HG02623 (cell line): ENCODE results near the gene CD93.

Experiments
- ATAC-seq: cut with Tn5 transposase; IDR thresholded peaks from one replicate; pipeline ENCODE4 v1.9.1; 2021; ENCODE audit warnings: moderate library complexity; ENCODE audit not compliant: unreplicated experiment

CD93 gene

DNA sequence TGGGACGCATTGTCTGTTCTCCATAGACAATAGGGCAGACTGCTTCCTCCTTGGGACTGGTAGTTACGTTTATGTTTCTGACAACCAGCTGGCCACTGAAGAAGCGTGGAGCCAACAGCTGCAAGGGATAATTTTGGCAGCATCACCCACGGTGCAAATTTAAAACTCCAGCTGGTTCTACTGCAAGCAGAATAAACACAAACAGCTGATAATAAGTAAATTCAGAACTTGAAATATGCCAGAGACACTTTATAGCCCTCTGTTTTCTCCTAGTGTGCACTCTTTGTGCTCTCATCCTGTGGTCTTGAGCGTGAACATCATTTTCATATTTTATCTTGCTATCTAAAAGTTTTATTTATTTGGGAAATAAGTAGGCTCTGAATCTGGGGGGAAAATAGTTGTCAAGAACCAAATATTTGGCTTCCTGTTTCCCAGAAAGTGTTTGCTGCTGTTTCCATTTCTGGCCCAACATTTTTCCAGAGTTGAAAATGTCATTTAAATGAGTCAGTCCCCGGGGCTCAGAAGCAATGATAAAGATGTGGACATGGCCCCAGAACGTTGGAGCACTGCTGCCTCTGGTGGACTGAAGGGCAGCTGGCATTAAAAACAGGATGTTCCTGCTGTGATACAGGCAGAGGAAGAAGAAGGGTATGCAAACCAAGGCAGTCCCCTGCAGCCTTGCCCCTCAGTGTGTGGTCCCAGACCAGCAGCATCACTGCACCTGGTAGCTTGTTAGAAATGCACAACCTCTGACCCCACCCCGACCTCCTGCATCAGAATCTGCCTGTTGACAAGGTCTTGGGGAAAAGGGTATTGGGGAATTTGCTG lies 24.2 kb downstream of the CD93 start:
- no peak for ATAC-seq

DNA sequence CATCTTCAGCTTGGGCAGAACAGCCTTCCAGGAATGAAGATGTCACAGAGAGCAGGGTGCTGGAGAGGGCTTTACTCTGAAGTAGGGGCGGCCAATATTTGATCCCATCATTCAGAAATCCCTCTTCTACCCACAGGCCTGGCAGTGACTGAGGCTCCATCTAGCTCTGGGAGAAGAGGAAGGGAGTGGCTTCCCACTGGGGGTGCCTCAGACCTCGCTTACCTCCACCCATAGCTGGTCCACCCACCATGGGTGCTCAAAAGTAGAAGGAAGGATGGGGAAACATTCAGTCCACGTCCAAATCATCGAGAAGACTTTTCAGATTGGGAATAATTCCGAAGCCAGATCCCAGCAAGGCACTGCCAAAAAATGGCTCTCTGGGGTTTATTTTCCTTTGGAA lies 24.9 kb downstream of the CD93 start:
- ATAC-seq: no peak

DNA sequence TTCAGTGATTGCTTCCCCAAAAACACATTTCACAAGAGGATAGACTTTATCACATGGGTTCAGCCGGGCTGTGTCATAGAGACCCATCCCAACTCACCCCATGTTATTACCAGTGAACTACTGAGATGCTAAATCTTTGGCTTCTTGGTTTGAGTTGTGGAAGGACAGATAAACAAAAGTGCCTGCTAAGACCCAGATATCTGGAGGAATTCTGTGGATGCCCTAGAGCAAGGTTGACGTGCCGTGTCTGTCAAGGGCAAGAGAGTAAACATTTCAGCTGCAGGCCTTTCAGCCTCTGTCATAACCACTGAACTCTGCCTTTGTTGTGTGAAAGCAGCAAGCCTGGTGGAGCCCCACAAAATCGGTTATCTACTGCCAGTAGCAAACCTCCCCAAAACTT lies 25.5 kb downstream of the CD93 start:
- no peak for ATAC-seq

DNA sequence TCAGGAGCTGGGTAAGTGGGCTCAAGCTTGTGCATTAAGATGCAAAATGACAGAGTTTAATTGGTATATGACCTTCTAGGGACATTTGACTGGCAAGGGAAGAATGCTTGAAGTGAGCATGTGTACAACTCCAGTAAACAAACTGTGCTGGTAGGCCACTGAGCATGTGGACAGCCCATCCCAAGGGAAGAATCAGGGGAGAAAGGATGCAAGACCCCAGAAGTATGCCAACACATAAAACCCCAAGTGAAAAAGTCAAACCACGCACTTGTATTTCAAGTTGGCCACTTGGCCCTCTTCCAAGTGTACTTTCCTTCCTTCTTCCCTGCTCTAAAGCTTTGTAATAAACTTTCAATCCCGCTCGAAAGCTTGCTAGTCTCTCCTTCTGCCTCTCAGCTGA lies 26.3 kb downstream of the CD93 start:
- ATAC-seq: no peak

DNA sequence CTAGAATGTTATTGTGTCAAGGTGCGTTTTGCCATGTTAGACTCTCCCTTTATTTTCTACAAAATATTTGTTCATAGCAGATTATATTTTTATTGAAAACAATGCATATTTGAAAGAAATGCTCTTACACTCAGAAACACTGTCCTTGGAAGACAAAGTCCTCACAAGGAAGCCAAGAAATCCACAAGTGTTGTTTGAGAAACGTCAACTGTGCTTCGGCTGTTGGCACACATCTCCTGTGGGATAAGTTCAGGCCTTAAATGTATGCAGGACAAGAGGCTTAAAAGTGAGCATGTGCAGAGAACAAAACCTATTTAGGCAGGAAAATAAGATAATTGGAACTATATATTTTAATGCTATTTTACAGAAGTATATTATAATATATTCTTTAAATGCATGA lies 27.1 kb downstream of the CD93 start:
- no peak for ATAC-seq

DNA sequence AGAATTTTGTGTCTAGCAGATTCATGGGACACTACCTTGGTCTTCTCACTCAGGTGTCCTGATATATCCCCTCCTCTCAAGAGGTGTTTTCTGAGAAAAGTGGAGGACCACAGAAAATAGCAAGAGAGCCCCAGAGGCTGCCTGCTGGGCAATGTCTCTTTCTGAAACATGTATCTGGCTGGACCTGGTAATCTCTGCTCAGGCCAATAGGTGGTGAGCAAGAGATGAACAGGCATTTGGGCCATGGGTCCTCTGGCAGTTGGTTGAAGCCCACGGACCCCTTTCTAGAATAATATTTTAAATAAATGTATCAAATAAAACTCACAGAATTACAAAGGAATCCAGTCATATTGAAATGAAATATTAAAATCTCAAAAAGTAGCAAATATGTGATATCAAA lies 27.9 kb downstream of the CD93 start:
- no peak for ATAC-seq

DNA sequence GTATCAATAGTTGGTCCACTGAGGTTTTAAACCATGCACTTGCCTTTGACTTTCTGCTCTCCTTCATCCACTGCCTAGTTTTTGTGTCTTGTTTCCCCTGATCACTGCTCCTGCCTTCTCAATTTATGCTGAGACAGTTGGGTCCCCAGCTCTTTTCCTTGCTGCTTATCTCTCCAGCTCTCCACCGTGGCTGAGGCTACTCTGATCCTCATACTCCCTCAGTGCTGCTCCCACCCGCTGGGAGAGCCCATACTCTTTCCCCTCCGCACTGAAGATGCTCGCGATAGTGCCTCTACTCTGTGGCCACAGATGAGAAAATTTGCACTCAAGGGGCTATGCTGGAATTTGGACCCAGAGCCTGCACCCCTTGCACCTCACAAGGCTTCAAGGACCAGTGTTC lies 33.2 kb downstream of the CD93 start:
- ATAC-seq: no peak

DNA sequence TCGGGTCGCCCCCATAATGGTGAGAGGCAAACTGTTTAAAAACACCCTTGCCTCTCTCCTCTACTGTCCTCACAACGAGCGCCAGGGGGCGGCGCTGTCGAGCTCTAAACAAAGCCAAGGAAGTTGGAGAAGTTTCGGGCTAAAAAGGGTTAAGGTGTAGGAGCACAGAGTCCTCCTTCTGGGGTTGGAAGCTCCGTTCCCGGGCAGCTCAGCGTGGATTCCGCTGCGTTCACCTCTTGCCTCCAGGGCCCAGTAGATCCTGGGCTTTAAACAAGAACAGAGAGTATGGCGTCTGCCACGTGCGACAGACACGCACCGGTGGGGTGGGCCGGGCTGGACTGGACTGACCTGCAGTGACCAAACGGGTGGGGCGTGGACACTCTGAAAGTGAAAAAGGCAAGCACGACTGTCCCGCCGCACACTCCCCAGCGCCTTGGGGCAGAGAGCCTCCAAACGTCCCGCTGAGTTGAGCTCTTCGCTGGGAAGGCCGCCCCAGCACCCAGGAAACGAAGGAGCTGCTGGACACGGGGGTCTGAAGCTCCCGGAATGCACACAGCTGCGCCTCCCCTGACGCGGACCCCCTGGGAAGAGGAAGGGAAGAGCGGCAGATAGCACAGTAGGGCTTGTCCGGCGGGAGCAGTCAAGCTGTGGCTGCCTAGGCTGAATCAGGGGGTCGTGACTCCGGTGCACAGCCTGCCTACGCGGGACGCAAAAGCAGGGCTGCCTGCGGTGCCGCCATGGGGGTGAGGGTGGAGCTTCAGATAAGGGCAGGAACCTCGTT lies 35.1 kb downstream of the CD93 start:
- no peak for ATAC-seq

DNA sequence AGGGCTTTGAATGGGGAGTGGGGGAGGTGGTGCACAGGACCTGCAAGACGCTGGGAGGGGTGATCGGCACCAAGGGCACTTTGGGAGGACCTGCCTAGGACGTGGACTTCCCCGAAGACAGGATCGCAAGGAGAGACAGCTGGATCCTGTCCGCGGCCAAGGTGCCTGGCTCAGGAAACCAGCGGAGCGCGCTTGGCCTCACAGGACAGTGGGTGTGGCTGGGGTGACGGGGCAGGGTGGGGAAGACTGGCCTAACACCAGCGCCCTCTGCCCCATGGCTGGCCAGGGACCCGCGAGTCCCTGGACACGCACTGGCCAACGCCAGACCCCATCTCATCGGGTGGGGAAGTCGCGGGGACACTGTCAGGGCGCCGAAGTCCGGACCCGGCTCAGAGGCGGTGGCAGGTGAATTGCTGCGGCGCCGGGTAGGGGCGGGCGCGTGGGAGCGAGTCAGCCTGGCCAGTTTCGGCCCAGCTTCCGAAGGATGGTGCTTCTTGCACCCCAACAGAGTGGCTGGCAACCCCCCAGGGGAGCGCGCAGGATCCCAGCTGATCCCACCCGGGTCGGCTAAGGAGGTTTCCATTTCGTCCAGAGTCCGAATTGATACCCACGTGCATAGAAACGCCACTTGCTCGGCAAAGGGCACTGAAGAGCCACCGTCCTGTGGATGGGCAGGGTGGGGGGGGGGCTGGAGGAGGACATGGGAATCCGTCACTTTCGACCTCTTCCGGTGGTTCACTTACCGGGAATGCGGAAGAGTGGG lies 35.9 kb downstream of the CD93 start:
- no peak for ATAC-seq

DNA sequence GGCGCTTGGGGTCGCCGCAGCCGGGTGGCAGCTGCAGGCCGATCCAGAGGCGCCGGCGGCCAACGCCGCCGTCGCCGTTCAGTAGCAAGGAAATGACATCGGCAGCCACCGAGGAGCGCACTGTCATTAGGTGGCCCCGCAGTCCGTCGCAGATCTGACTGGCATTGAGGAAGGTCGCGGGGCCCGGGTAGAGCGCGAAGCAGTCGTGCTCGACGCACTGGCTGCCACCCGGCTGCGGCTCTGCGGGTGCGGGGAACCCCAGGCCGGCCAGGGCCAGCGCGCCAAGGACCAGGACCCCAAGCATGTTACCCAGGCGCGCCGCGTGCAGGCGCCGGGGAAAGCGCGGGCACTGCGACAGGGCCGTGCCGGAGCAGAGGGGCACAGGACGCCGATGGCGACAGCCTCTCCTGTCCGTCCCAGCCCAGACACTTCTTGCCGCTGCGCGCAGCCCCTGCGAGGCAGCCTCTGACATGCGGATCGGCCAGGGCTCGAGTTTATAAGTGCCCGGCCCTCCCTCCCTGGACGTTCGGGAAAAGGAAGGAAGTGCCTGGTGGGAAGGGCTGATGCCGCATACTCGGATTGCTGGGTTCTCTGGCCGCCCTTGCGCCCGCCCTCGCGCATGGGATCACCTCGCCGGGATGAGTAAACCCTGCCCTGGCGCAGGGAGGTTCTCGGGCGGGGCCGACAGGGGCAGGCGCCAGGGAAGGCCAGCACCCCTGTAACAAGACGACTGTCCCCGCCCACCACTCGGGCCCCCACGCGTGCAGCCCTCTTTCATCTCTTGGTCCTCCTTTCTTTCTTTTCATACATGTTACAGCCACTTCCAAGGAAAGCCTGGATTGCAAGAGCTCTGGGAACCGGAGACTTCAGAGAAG lies 36.7 kb downstream of the CD93 start, which contains the start of gene THBD:
Gene THBD, minus strand, starts transcription at position 472 of the 875 bp plus-strand sequence. Its CDS starts 168 bp downstream, at position 304.
- no peak for ATAC-seq

DNA sequence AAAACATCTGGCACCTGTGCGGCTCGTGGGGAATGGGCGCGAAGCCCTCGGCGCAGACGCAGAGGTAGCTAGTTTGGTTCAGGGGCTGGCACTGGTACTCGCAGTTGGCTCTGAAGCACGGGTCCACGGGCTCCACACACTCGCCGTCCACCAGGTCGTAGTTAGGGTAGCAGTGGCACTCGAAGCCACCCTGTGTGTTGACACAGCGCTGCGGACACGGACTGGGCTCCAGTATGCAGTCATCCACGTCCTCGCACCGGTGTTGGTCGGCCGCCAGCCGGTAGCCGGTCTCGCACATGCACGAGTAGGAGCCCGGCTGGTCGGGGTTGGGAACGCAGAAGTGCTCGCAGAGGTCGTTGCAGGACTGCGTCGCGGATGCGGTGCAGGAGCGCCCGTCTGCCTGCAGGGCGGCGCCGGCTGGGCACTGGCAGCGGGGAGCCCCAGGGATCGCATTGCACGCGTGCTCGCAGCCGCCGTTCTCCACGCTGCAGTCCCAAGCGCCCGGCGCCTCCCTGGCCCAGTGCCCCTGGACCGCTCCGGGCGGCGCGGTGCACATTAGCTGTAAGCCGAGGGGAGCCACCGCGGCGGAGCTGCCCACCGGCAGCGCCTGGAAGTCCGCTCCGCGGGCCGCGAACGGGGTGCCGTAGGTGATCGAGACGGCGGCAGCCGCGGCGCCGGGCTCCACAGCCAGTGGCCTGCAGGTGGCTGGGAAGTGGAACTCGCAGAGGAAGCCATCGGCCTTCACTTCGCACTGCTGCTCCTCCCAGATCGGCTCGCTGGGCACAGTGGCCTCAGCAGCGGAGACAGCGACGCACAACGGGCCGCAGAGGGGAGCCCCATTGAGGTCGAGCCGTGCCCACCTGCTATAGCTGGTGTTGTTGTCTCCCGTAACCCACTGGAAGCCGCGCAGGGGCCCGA lies 37.6 kb downstream of the CD93 start:
- no peak for ATAC-seq

DNA sequence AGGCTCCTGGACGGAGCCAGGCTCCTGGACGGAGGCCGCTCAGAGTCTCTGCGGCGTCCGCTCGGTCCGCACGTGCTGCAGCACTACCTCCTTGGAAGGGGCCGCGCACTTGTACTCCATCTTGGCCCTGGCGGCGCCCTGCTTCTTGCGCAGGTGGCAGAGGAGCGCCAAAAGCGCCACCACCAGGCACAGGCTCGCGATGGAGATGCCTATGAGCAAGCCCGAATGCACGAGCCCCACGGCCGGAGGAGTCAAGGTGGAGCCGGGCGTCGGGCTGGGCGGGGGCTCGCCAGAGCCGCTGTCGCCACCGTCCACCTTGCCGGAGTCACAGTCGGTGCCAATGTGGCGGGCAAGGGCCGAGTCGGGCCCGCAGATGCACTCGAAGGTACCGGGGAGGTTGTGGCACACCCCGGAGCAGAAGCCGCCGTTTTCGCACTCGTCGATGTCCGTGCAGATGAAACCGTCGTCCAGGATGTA lies 38.3 kb downstream of the CD93 start:
- no peak for ATAC-seq

DNA sequence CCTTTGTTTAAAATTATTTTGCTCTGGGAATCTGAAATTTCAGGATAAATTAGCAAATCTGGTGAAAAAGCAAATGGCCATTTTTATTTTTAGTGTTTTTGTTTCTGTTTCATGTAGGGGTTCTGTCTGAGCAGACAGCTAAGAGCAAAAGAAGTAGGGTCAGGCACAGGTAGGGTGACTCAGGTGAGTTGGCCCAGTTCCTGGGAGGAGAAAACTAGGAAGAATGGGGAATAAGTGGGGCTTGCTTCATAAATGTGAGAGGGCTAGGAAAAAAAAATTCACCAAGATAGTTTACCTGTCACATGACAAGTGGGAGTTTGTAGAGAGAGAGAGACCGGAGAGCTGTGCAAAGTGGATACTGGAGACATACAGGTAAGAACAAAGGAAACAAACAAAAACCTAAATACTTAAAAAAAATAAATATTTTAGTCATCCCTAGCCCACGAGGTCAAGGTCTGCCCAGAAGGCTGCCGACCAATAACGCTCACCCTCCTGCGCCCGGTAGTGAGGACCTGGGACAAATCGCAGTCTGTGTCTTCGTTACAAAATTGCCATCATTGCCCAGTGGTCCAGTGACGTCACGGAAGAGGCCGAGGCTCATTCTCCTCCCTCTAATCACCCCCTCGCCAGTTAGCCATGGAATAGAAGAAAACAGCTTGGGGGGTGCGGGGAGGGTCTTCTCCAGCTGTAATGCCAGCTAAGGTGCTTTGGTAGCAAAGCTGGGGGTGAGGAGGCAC lies 39.0 kb downstream of the CD93 start:
- no peak for ATAC-seq

DNA sequence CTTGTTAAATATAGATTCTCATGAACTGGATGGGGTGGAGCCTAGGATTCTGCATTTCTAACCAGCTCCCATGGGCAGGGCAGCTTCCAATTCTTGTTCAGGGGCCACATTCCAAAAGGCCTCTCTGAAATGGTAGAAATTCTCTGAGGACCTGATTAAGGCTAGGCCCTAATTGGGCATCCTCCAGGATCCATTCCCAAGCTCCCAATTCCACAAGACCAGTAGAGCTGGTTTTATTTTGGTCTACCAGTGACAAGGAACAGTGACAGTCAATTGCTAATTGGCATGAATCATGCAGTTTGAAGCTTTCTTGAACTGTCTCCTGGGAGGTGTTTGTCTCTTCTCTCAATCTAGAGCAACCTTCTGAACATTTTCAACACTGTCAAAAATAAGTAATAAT lies 39.7 kb downstream of the CD93 start:
- ATAC-seq: no peak

DNA sequence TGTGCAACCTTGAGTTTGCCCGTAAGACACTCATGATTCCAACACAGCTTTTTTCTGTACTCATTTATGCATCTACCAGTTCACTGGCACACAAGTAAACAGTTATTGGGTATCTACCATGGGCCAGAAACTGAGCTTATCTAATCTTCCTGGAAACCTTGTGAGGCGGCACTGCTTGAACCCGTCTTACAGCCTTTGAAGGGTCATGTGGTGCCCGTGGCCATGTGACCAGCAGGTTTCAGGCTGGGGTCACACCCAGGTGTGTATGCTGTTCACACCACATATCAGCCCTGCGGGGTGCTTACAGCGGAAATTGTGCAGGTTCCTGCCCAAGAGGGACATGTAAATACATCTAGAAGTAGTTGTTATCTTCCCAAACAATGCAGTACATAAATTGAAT lies 42.7 kb downstream of the CD93 start:
- ATAC-seq: no peak

DNA sequence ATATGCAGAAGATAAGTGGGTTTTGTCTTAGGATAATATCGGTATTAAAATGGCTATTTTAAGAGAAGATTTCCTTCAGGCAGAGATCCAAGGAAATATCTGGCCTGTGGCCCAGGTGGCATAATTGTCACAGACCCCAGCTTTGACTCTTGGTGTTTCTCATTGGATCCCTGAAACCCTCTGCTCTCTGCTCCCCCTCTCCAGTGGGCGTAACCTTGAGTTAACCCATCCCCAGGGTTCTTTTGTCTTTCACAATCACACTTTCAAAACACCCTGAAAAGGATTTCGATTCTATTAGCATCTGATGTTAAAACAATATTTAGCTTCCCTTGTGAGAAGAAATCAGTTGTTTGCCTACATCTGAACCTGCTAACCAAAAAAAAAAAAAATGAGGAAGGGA lies 43.9 kb downstream of the CD93 start:
- ATAC-seq: no peak

DNA sequence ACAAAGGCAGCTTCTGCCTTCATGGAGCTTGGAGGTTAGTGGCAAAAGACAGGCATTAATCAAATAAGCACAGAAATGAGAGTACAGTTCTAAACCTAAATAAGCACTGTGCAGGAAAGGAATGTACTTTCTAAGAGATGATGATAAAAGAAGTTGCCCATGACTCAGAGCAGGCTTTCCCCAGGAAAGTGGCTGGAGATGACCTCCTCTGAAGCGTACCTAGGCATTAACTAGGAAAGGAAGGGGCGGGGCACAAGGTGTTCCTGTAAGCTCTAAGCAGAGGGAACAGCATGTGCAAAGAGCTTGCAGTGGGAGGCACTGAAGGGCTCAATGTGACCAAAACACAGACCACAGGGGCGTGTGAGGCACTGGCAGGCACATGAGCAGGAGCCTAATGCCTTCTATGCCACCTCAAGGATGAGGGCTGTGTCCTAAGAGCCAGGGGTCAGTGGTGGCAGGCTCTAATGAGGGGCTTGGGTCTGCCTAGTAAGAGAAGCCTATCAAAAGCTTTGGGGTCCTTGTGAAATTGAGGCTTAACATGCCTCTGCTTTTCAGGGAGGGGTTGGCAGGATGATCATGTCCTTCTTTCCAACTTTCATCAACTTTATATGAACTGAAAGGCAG lies 46.1 kb downstream of the CD93 start:
- ATAC-seq: no peak

DNA sequence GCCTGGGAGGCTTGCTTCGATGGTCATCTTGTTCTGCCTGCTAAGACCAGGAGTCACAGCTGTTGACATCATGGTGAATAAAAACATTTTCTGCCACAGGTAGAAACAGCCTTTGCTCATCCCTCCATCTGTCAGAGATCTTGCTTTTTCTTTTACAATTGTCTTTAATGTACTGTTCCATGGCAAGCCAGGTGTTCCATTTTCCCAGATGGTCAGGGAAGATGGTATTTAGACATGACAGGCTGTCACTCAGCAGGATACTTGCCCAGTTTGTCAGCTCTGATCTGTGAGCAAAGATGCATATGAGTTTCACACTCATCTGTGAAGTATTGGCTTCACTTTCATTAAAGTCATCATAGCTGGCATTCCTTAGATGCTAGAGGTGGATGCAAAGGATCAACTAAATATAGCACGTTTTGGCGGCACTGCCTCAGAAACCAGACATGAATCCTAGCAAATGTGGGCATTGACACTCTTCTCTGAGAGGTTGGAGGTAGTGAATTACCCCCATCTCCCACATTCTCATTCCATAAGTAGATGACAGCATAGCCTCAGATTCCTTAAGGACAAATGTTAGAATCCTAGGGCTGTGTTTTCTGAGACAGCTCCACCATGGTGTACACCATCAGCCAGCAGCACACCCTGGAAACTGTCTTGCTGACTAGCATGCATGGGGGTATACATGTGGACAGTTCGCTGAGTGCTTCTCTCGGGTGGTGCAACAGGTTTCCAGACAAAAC lies 46.8 kb downstream of the CD93 start:
- no peak for ATAC-seq
